ENCODE measurements around the gene NTHL1.

NTHL1 gene

GRCh38 chr16:2088759-2089358, 41.2 kb upstream of the NTHL1 start (continued):
- TF ChIP-seq ZBTB49 (tag by site-specific recombination; IDR thresholded peaks at IDR 0.05; ENCODE audit: low read depth) (no peak), ZNF2 (tag by site-specific recombination; IDR thresholded peaks at IDR 0.05) (peak; percentile 85; the same call in 1 of the 2 replicates), ZFP37 (tag by site-specific recombination; IDR thresholded peaks at IDR 0.05) (no peak)

GRCh38 chr16:2087748-2088631, 40.4 kb upstream of the NTHL1 start:
- H3K4me3 ChIP-seq (ENCODE audit: low read depth, low read length), result no peak overlapping the region
- TF ChIP-seq ZBTB26 (tag by site-specific recombination; optimal IDR thresholded peaks at IDR 0.05) (no peak), KLF9 (tag by site-specific recombination; IDR thresholded peaks at IDR 0.05; ENCODE audit: low read depth) (peak; percentile 31; the same call in 1 of the 2 replicates), EGR2 (tag by site-specific recombination; IDR thresholded peaks at IDR 0.05; ENCODE audit: low read depth) (peak; percentile 83), GLIS2 (tag by site-specific recombination; IDR thresholded peaks at IDR 0.05) (0 out of 2 replicates have a peak, but pooled peaks have one; percentile 25), ZNF624 (tag by site-specific recombination; IDR thresholded peaks at IDR 0.05) (no peak), ZNF600 (tag by site-specific recombination; IDR thresholded peaks at IDR 0.05) (peak; percentile 50), HIC1 (tag by site-specific recombination; IDR thresholded peaks at IDR 0.05) (peak; percentile 30; the same call in 1 of the 2 replicates), KLF1 (tag by site-specific recombination; IDR thresholded peaks at IDR 0.05) (0 out of 2 replicates have a peak, but pooled peaks have one; percentile 38), ZNF544 (tag by site-specific recombination; IDR thresholded peaks at IDR 0.05) (no peak), ZFHX2 (tag by site-specific recombination; conservative IDR thresholded peaks at IDR 0.05) (peak; percentile 88), KLF8 (tag by site-specific recombination; IDR thresholded peaks at IDR 0.05) (0 out of 2 replicates have a peak, but pooled peaks have one; percentile 3), ZNF169 (tag by site-specific recombination; IDR thresholded peaks at IDR 0.05) (no peak), YY1 (tag by site-specific recombination; IDR thresholded peaks at IDR 0.05) (no peak)
- H3K4me1 ChIP-seq (ENCODE audit: control insufficient read depth, insufficient read depth, low read length), result no peaks in the 10 kb centered on the region
- H3K9me3 ChIP-seq (ENCODE audit: control insufficient read depth, insufficient read depth, low read depth, low read length), result no peaks in the 10 kb centered on the region
- POLR2A ChIA-PET, result interaction anchor here (0.6 kb wide), 1 partner anchor 12 kb away, joined by 3 read pairs; no protein-coding TSS in a partner anchor
- CTCF ChIA-PET, result no interaction called here
- peak overlapping the region; percentile 30; the same call in 1 of the 2 replicates for H3K27ac ChIP-seq (ENCODE audit: extremely low read depth, low read depth, low read length)
- H3K36me3 ChIP-seq (ENCODE audit: control insufficient read depth in 2 of 2, insufficient read depth in 1 of 2, low read length in 2 of 2), result peaks cover 0 to 96% of the 10 kb centered on the region in 2 experiments; a peak in 1 of 3 replicates
